CD4-positive, alpha-beta T cell treated with Interleukin-1 beta for 1 hour (primary cell): Measurements from ENCODE around the gene LANCL1.

ENCODE experiments used
- DNase-seq, 2 donors: peaks; one replicate each; pipeline ENCODE4 v3.0.0-alpha.2; 2020 to 2022

Gene LANCL1, protein sequence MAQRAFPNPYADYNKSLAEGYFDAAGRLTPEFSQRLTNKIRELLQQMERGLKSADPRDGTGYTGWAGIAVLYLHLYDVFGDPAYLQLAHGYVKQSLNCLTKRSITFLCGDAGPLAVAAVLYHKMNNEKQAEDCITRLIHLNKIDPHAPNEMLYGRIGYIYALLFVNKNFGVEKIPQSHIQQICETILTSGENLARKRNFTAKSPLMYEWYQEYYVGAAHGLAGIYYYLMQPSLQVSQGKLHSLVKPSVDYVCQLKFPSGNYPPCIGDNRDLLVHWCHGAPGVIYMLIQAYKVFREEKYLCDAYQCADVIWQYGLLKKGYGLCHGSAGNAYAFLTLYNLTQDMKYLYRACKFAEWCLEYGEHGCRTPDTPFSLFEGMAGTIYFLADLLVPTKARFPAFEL

DNA sequence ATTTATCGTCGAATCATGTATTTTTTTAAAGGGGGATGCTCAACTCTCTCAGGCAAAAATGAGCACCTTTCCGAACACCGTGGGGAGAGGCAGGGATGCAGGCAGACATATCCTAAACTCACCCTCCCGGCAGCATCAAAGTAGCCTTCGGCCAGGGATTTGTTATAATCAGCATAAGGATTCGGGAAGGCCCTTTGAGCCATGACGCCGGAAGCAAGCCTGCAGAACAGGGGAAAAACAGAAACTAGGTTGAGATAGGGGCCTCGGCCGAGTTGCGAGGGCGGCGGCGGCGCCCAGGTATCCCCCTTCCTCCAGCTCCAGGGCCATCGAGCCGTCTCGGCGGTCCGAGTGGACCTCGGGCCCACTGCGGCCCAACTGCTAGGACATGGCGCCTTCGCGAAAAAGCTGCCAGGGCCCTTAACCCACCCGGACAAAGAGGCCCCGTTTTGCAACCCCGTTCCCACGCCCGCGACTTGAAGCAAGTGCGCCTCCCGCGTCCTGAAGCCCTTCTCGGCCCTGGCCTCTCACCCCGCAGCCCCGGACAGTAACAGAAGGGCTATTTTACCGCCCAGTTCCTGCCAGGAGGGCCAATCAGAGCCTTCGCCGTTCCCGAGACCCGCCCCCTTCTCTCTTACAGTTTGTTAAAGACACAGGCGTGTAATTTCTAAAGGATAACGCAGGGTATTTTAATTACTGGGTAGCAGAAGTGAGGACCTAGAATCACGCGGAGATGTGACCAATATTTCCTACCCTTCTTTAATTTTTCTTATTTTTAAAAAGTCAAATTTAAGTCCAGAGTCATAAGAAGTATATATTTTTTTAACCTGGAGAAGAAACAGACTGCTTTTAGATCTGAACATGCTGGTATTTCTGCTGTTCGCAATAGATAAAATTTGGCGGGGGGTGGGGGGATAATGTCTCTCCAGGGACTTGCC lies at the start of gene LANCL1:
TSS of gene LANCL1 (minus strand) at position 566 of the 935 bp plus-strand sequence. CDS start at position 203, 363 bp downstream.
- peak; percentile 86 to 87 for DNase-seq

DNA sequence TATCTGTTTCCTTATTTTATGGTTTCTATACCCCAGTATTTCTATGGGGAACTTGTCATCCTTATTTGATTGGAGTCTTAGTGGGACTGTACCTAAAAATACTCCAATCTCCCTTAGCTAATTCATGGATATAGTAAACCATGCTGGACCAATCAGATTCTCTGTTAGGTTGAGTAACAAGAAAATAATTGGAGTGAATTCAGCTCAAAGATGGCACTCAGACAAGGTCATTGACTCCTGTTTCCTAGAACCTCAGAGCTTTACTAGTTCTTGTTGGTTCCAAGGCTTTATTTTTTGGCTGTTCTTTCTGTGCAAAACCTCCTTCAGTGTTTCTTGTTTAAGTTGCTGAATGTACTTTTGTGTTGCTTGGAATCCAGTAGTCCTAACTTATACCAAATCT lies 48.0 kb upstream of the LANCL1 start:
- DNase-seq = no peak

DNA sequence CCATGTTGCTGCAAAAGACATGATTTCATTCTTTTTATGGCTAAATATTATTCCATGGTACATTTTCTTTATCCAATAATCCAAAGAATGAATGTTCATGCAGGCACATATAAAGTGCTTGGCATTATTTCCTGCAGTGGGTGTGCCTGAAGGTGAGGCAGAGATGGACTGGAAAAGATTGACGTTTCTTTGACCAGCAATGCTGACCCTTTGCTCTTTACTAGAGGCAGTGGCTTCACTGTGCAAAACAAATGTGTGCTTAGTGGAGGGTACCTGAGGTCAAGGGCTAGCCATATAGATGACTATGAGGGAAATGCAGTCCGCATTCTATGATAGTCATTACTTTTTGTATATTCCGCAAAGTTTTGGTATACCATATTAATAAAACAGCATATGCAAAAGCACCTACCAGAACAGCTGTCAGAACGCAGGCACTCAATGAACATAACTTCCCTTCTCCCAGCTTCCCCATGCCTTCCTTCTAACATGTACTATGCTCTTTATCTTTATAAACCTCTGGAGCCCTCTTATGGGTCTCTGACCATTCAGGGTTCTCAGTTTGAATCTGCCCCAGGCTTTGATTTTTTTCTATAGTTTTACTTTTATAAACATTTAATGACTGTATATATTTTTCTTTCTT lies 47.2 kb upstream of the LANCL1 start:
- no peak for DNase-seq

DNA sequence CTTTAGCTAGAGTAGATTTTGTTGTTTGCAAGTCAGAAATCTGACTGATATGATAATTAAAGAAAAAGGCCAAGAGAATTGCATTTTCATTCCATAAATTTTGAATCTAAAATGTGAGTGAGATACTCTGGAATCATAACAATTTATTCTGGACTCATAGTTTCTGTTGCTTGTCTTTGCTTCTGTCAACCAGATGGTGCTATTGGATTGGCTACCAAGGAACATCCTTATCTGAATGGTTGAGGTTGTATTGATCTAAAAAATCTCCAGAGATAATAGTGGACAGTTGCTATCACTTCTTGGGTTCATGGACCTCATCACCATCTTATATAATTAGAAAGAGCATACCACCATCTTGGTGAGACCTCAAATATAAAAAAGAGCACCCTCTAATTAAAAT lies 45.8 kb upstream of the LANCL1 start:
- no peak for DNase-seq

DNA sequence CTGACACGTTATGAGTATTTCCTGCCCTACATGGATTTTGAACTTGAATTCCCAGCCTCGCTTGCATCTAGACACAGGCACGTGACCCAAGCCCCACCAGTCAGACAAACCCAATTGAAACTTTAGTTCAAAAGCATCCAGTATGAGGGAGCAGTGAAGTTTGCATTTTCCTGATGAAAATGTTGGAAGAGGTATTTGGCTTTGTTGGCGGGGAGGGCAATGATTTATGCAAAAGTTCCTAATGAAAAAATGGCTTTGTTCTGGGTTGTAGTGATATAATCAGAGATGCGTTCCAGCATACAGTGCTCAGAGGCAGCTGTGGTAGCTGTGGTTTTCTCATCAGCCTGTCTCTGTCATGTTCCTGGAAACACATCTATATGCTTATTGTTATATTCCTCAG lies 43.0 kb upstream of the LANCL1 start:
- DNase-seq = no peak

DNA sequence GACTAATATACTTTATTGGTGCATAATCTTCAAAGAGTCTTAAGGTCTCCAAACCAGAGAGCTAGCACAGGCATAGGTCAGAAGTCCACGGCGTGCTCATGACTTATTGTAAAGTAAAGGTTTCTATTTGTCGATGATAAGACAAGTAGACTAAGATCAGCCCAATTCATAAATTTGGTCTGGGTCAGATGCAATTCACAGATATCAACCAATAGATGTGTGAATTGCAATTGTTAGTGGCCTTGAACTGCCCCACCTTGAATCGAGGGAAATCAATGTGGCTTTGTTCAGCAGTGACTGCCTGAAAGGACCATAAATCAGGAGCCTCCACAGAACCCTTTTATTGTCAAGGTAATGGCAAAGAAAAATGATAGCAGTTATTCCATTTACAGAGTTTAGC lies 40.7 kb upstream of the LANCL1 start:
- no peak for DNase-seq

DNA sequence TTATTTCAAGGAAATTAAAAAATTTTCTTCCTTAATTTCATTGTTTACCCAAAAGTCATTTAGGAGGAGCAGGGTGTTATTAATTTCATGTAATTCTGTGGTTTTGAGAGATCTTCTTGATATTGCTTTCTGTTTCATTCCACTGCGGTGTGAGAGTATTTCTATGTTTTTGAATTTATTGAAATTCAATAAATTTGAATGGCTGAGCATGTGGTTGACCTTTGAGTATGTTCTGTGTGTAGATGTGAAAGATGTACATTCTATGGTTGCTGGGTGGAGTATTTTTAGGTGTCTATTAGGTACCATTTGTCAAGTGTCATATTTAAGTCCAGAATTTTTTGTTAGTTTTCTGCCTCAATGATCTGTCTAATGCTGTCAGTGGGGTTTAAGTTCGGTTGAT lies 39.4 kb upstream of the LANCL1 start:
- no peak for DNase-seq

DNA sequence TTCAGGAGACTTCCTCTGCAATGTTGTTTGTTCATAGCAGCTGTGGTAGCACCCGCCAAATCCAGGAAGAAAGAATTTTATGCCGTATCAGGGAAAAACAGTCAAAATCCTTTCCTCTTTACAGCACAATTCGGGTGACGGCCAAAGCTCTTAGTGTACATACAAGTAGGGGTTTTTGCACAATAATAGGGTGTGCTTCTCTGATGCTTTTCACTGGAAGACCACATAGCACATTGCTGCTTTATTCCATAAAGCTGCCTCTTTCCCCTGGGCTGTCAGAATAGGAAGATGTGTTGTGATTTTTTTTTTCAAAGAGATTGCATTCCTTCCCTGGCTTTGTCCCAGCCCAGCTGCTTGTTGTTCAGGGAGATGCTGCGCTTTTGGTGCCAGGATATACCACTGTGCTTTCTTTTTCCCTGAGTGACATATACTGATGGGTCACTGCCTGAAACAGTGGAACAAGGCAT lies 27.2 kb upstream of the LANCL1 start:
- no peak for DNase-seq

DNA sequence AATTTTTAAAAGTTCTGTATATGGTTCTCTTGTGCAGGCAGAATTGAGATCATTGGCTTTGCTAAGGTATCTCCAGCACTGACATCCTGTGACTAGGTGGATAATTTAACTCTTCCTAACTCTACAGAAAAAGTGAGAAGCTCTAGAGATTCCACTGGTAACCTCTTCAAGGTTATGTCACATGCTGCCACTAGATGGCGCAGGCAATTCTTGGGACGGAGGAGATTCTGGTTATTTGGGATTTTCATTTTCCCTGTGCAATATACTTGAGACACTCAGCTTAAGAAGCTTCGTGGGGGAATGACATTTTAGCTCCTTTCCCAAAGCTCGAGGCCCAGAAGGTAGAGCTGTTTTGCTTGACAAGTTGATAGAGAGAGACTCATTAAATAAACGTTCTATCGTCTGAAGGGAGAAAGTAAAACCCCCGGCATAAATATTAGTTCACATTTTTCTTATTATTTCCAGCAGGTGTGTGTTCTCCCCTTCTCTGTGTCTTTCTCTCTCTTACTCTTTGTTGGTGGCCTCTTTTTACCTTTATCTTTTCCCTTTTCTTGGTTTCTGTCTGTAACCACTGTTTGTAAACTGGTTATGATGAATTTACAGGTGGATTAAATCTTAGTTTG lies 26.6 kb upstream of the LANCL1 start:
- peak in 1 of 2 donors; percentile 29 for DNase-seq

DNA sequence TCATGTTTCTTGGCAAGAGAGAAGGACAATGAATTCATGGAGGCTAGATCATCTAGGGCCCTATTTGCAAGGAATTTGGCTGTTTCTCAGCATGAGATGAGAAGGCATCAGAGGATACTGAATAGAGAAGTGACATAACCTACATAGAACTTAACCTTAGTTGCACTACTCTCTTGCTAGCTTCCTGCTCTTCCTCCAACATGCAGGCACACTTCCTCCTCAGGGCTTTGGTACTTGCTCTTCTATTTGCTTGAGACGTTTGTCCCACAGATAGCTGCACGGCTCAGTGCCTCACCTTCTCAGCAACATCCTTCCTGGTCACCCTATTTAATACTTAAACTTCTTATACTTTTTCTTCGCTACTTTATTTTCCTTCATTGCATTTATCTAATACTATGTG lies 20.0 kb upstream of the LANCL1 start:
- DNase-seq = peak in 1 of 2 donors; percentile 6

DNA sequence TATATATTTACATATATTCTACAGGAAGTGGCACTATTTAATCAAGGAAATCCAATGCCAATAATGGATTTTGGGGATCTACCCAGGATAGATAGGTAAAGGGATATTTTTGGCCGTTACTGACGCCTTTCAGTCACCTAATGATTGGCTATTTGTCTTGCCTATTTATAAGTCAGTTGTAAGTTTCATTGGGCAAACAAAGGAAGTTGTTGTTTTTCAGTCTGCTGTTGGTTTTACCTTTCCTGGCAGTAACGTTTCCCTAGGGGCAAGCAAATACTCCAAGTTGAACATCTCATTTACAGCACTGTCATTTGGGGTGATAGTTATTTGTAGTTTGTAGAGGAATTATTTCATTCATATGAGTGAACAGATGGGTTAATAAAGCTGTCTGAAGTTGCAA lies 17.0 kb upstream of the LANCL1 start:
- no peak for DNase-seq

DNA sequence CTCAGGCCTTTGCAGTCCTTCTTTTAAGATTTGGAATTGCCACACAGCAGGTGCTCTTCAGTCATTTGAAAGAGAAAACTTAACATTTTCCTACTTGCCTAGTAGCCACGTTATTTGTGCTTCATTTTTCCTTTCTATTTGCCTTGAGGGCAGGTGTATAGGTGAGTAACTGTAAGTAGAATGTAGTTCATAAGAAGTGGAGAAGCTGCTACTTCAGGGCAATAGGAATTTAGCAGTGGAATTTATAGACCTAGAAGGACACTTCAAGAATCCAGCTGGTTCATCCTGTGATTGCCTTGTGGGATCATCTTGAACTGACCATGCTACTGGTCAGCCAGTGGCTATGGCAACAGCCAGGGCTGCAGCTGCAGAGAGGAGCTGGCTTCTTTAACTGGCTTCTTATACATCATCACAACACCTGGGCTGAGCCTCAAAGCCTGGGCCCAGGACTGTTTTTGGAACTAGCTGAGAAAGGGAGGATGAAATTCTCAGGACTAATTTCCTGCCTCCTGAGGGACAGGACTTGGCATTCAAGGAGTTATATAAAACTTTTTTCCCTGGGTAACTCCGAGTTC lies 5.1 kb upstream of the LANCL1 start:
- no peak for DNase-seq

DNA sequence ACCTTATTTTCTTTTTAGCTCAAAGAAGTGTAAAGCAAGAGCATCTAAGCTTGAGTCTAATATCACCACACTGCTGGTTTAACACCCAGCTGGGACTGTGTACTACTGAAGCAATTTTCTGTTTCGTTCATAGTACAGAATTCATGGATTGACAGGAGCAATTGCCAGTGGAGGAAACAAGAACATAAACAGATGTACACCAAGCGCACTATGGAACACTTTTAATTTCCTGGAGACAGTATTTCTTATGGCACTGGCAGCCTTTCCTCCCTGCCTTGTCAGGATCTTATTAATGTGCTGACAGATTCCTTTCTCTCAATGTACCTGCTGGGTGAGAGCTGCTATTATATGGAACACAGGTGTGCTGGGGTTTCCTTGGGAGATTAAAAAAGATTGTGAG lies 4.2 kb upstream of the LANCL1 start:
- no peak for DNase-seq

DNA sequence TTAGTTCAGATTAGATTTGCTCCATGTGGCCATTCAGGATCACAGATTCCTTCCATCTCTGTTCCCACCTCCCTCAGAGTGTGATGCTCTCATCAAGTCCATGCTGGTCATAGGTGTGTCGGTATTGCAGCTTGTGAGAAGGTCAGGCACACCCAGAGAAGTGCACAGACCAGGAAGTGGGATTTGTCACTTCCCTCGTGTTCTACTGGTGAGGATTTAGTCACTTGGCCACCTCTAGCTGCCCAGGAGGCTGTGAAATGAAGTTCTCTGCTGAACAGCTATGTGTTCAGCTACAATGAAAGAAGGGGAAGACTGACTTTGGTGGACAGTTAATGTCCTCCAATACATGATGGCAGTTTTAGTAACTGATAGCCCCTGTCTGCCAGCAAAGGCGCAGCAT lies 3.5 kb upstream of the LANCL1 start:
- DNase-seq = no peak

DNA sequence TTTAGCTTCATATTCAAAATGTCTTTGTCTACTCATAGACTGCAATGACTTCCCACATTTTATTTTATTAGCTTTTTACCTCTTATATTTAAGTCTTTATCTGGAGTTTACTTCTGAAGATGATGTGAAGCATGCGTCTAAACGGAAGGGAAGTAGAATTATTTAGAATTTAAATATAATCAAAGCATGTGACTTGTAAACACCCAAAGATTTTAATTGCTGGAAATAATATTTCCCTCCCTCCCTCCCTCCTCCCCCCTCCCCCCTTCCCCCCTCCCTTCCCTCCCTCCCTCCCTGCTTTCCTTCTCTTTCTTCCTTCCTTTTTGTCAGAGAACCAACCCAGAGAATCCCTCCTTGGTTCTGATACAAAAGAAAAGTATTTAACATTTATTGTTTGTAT lies 2.1 kb upstream of the LANCL1 start:
- DNase-seq = no peak

DNA sequence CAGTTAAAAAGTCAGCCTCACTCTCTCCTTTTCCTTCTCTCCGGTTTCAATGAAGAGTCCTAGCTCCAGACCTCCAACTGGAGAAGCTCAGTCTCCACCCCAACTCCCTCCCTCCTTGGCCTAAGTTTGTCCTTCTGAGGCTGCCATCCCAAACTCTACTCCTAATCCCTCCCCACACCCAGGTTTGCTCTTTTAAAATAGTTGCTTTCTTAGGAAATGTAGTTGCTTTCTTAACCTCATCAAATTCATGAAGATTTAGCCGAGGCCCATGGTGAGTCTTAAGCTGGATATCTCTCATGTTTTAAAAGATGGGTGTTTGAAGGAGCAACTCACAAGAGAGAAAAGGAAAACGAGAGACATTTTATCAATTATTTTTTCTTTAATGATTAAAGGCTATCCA lies 937 bp upstream of the LANCL1 start:
- peak in 1 of 2 donors; percentile 20 for DNase-seq

DNA sequence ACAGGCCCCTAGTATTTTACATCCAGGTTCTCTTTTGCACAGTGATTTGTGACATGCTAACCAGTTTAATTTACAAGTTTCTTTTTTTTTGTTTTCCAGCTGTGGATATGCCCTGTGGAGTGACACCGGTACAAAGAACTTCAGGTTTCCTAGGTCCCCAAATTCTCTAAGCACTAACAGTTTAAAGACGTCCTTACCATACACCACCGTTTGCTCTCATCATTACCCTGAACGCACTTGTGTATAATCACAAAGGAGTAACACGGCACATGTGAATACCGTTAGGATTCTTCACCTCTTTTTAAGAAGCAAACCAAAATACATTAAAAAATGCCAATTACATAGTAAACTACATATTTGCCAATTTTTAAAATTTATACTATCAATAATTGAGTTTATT lies 853 bp downstream of the LANCL1 start:
- no peak for DNase-seq

DNA sequence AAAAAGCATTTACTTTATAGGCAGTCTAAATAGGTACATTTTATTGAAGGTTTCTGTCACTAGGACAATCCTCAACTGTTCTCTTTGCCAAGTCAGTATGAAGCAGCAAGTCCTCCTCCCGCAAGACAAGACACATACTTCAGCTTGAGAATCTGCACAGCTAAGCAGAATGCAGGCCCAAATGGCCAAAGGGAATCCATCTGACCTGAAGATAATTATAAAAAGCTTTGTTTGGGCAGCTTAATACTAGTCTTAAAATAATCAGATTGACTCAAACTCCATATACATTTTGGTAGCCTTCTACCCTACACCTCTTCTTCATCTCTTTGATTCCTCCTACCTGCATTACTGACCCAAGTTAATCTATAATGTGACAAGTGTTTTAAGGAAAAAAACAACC lies 1.8 kb downstream of the LANCL1 start:
- DNase-seq = no peak

DNA sequence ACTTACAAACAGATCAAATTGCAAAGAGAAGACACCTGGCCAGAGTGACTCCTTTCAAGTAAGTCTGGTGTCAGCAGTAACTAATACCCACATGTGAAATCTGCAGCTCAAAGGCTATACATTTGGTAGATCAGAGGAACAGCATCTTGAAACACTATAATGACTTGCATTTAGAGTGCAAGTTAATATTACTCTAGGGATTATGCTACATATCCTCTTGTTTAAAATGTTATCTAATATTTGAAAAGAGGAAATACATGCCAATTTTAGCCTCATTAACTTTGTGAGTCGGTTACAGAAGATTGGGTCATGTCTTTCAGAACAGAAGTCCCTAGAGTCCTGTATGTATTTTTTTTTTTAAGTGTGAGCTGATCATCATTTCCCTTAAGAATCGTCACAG lies 15.2 kb downstream of the LANCL1 start:
- DNase-seq = no peak

DNA sequence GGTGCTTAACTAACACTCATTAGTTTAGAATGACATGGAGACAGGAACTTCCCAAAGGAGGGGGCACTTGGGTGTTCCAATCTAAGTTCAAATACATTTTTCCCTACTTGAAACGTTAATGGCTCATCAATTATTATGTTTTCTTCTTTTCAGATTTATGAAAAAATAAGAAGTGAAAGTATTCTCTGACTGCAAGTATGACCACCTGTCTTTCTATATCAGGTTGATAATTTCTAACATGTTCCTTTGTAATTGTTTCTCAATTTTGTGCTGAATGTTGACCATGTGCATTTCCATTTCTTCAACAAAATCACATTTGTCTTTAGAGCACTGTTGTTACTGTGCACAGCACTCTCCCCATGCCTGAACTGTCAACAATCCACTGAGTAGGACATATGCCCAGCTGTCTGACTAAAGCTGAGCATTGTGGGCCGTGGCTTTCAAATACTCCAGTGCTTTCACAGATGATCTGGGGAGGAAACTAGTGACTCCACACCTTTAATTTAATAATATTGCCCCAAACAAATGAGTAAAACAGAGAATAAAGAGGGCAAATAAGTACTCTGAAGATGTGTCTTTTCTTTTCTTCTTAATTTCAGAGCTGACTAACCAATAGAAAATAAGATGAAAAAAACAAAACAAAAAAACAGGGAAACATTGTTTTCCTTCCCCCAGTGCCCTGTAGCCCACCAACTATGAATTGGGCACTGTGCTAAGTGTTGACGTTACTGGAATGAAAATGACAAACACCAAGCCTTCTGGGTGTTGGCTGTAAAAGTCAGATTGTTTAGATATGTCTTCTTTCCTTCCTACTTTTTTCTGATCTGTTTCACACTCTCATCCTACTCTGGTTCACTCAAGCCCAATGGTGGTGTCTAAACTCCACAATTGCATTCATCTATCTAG lies 16.0 kb downstream of the LANCL1 start:
- DNase-seq = no peak

DNA sequence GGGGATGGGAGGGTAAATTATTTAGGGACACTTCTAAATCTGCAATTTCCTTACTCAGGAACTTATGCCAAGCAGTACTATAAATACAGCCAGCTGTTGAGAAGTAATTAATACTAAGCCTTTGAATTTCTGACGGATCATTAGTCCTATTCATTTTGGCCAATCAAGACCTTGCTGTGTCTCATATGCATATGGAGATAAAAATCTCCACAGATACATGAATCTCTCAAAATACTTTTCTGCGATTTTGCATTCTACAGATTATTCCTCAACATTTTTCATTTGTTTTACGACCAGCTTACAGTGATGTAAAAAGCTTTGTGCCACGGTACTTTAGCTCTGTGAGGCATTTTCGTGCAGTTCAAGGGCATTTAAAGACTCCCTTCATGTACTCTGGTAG lies 16.7 kb downstream of the LANCL1 start:
- DNase-seq = no peak
